ENCODE results near the gene ETHE1. TPM values are rescaled to one million over a fixed set of nuclear protein-coding genes. Genes with fewer than 3 reads are reported as not detected.

The ETHE1 gene
- total RNA-seq, 2 donors from 2014 or later: 32.8 to 122 TPM

DNA sequence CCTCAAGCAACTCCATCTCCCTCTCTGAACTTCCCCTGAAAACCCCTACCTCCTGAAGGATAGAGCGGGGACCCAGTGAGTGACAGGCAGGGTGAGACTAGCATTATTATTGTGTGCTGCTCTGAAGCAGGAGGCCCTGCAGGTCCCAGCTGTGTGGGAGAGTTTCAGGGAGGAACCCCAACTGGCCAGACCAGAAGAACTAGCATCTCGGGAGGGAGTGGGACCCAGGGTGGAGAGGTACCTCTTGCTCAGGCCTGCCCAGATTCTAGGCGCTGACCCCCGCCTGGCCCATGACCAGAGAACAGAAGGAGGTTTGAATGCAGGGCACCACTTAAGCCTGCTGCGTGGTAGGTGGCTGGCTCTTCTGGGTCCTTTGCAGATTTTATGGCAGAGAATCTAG, 55.9 kb downstream of the ETHE1 start:
- intact Hi-C loops (cut with DNase I): no loop called here

DNA sequence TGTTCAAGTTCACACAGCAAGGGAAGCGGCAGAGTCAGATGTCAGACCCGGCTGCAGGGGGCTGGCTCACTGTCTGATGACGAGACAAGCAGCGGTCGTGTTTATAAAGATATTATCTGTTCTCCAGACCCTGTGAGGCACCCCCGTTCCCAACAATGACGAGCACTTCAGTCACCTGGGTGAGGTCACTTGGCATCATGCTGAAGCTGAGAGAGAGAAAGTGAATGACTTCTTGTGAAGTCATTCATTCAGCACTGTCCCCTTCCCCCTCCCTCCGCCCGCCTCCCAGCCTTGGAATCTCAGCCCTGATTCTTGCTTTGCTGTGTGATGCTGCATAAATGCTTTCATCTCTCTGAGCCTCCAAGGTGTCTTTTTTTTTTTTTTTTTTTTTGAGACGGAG, 56.7 kb downstream of the ETHE1 start:
- intact Hi-C loops (cut with DNase I): no loop called here
- no peaks in the 10 kb centered on the region for H3K27me3 ChIP-seq (replicated peaks; ENCODE audit: insufficient read depth)
- WGBS: 59% methylated on average over 10 of the region's 10 CpGs

More for the DNA sequence above, 55.9 kb downstream of the ETHE1 start:
- H3K27ac ChIP-seq: no peak overlapping the region
- H3K4me1 ChIP-seq (replicated peaks): no peaks in the 10 kb centered on the region
- H3K27me3 ChIP-seq (replicated peaks; ENCODE audit: insufficient read depth): no peaks in the 10 kb centered on the region
- H3K36me3 ChIP-seq: no peaks in the 10 kb centered on the region
- H3K9me3 ChIP-seq: no peaks in the 10 kb centered on the region
- TF ChIP-seq POLR2A (IDR thresholded peaks at IDR 0.05) (no peak), POLR2AphosphoS5 (IDR thresholded peaks at IDR 0.05) (no peak)
- TF ChIP-seq, protein P1, sequence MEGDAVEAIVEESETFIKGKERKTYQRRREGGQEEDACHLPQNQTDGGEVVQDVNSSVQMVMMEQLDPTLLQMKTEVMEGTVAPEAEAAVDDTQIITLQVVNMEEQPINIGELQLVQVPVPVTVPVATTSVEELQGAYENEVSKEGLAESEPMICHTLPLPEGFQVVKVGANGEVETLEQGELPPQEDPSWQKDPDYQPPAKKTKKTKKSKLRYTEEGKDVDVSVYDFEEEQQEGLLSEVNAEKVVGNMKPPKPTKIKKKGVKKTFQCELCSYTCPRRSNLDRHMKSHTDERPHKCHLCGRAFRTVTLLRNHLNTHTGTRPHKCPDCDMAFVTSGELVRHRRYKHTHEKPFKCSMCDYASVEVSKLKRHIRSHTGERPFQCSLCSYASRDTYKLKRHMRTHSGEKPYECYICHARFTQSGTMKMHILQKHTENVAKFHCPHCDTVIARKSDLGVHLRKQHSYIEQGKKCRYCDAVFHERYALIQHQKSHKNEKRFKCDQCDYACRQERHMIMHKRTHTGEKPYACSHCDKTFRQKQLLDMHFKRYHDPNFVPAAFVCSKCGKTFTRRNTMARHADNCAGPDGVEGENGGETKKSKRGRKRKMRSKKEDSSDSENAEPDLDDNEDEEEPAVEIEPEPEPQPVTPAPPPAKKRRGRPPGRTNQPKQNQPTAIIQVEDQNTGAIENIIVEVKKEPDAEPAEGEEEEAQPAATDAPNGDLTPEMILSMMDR (IDR thresholded peaks at IDR 0.05): no peak
- 56% methylated on average over 5 of the region's 5 CpGs for WGBS
- no peak for DNase-seq (ENCODE audit: low spot score)
- no peak overlapping the region for H3K4me3 ChIP-seq

DNA sequence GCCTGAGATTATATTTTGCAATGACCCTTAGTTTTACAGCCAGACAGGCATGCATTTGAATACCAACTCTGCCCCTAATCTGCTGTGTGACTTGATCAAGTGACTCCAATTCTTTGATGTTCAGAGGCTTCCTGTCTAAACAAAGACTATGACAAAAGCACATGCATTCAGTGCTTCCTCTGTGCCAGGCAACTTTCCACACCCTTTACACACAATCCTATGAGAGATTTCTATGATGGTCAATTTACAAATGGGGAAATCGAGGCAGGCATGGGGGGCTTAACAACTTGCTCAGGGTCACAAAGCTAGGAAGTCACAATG, 57.9 kb downstream of the ETHE1 start:
- intact Hi-C loops (cut with DNase I): no loop called here
- Histone ChIP-seq H3K4me1 (replicated peaks) (no peaks in the 10 kb centered on the region), H3K9me3 (no peaks in the 10 kb centered on the region), H3K27ac (no peak overlapping the region), H3K4me3 (no peak overlapping the region), H3K27me3 (replicated peaks; ENCODE audit: insufficient read depth) (no peaks in the 10 kb centered on the region), H3K36me3 (no peaks in the 10 kb centered on the region)
- no peak for DNase-seq (ENCODE audit: low spot score)
- WGBS: 70% methylated on average over 1 of the region's 1 CpG
- TF ChIP-seq, protein P1 (IDR thresholded peaks at IDR 0.05): no peak
- TF ChIP-seq POLR2A (IDR thresholded peaks at IDR 0.05) (no peak), POLR2AphosphoS5 (IDR thresholded peaks at IDR 0.05) (no peak)

More for the DNA sequence above, 56.7 kb downstream of the ETHE1 start:
- no peak overlapping the region for H3K27ac ChIP-seq
- no peak for TF ChIP-seq POLR2AphosphoS5 (IDR thresholded peaks at IDR 0.05)
- TF ChIP-seq POLR2A (IDR thresholded peaks at IDR 0.05): no peak
- TF ChIP-seq, protein P1 (IDR thresholded peaks at IDR 0.05): no peak
- no peak overlapping the region for H3K4me3 ChIP-seq
- no peak for DNase-seq (ENCODE audit: low spot score)
- no peaks in the 10 kb centered on the region for H3K4me1 ChIP-seq (replicated peaks)
- H3K36me3 ChIP-seq: no peaks in the 10 kb centered on the region
- no peaks in the 10 kb centered on the region for H3K9me3 ChIP-seq

DNA sequence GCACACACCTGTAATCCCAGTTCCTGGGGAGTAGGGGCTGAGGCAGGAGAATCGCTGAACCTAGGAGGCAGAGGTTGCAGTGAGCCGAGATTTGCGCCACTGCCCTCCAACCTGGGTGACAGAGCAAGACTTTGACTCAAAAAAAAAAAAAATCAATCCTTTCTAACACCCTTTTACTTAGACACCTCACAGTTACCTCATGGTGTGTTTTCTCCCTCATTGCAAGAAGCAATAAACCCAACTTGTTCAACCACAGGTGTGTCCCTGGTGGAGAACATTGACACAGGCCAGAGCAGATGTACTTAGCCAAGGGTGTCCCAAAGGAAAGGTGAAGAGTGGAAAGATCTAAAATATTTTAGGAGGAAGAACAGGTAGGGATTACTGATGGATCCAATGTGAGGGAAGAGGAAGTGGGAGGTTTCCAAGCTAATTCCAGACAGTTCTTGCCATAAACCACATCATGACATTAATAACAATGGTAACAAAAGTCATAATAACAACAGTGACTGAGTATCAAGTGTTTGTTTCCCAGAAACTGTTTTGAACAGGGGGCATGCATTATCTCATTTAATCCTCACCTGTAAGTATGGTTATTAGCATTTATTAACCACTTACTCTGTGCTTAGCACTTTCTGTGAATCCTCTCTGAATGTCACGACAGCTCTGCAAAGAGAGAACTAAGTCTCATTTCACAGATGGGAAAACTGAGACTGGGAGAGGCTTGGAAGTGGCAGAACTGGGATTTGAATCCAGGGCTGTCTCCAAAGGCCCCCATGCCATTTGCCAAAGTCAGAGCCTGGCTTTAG, 58.4 kb downstream of the ETHE1 start:
- H3K4me1 ChIP-seq (replicated peaks): no peaks in the 10 kb centered on the region
- TF ChIP-seq, protein P1 (IDR thresholded peaks at IDR 0.05): no peak
- no peak for TF ChIP-seq POLR2A (IDR thresholded peaks at IDR 0.05)
- TF ChIP-seq POLR2AphosphoS5 (IDR thresholded peaks at IDR 0.05): no peak
- intact Hi-C loops (cut with DNase I): no loop called here
- WGBS: 97% methylated on average over 4 of the region's 4 CpGs
- no peaks in the 10 kb centered on the region for H3K36me3 ChIP-seq
- no peaks in the 10 kb centered on the region for H3K9me3 ChIP-seq
- no peak overlapping the region for H3K4me3 ChIP-seq
- H3K27me3 ChIP-seq (replicated peaks; ENCODE audit: insufficient read depth): no peaks in the 10 kb centered on the region
- DNase-seq (ENCODE audit: low spot score): no peak
- no peak overlapping the region for H3K27ac ChIP-seq

DNA sequence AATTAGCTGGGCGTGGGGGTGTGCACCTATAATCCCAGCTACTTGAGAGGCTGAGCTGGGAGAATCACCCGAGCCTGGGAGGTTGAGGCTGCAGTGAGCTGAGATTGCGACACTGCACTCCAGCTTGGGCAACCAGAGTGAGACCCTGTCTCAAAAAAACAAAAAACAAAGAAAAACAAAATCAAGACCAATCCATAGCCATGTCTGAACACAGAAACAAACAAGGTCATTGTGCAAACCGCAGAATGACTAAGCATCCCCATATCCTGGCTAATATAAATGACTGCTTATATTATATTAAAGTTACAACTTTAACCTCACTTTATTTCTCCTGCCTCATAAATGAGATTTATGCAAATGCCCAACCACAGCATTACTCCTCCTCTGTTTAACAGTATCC, 59.3 kb downstream of the ETHE1 start:
- no peak for DNase-seq (ENCODE audit: low spot score)
- 82% methylated on average over 4 of the region's 4 CpGs for WGBS
- no peak for TF ChIP-seq POLR2A (IDR thresholded peaks at IDR 0.05)
- no peak for TF ChIP-seq POLR2AphosphoS5 (IDR thresholded peaks at IDR 0.05)
- TF ChIP-seq, protein P1 (IDR thresholded peaks at IDR 0.05): no peak
- H3K4me1 ChIP-seq (replicated peaks): no peaks in the 10 kb centered on the region
- H3K36me3 ChIP-seq: no peaks in the 10 kb centered on the region
- H3K4me3 ChIP-seq: no peak overlapping the region
- intact Hi-C loops (cut with DNase I): no loop called here
- no peak overlapping the region for H3K27ac ChIP-seq
- no peaks in the 10 kb centered on the region for H3K27me3 ChIP-seq (replicated peaks; ENCODE audit: insufficient read depth)
- no peaks in the 10 kb centered on the region for H3K9me3 ChIP-seq
